Measurements from ENCODE around the gene PKD2. TPM values are rescaled to one million over a fixed set of nuclear protein-coding genes. Genes with fewer than 3 reads are reported as not detected.

PKD2 gene
- total RNA-seq, 2 donors from 2014 or later = 254 to 259 TPM

GRCh38 chr4:88043001-88043400, 35.6 kb downstream of the PKD2 start:
- Histone ChIP-seq H3K4me3 (no peak overlapping the region), H3K27ac (peak overlapping the region; percentile 42), H3K4me1 (ENCODE audit: control insufficient read depth in 1 of 2, low read depth in 2 of 2) (peaks cover 13 to 46% of the 10 kb centered on the region in 2 donors), H3K27me3 (replicated peaks; ENCODE audit: insufficient read depth) (no peaks in the 10 kb centered on the region), H3K9me3 (no peaks in the 10 kb centered on the region), H3K36me3 (peaks cover 88% of the 10 kb centered on the region)
- TF ChIP-seq CTCF (IDR thresholded peaks at IDR 0.05) = no peak
- DNase-seq (ENCODE audit: low spot score) (no peak), ATAC-seq (ENCODE audit: insufficient number of reproducible peaks, low FRiP score, low read depth) (no peak)

GRCh38 chr4:88043586-88044340, 36.3 kb downstream of the PKD2 start:
- ATAC-seq (ENCODE audit: insufficient number of reproducible peaks, low FRiP score, low read depth) = no peak
- no peaks in the 10 kb centered on the region for H3K9me3 ChIP-seq
- no peaks in the 10 kb centered on the region for H3K27me3 ChIP-seq (replicated peaks; ENCODE audit: insufficient read depth)
- H3K27ac ChIP-seq = peak overlapping the region in 1 of 2 donors; percentile 42
- H3K4me1 ChIP-seq (ENCODE audit: control insufficient read depth in 1 of 2, low read depth in 2 of 2) = peaks cover 13 to 46% of the 10 kb centered on the region in 2 donors
- no peak for TF ChIP-seq CTCF (IDR thresholded peaks at IDR 0.05)
- peaks cover 87% of the 10 kb centered on the region for H3K36me3 ChIP-seq
- H3K4me3 ChIP-seq = no peak overlapping the region
- no peak for DNase-seq (ENCODE audit: low spot score)

DNA sequence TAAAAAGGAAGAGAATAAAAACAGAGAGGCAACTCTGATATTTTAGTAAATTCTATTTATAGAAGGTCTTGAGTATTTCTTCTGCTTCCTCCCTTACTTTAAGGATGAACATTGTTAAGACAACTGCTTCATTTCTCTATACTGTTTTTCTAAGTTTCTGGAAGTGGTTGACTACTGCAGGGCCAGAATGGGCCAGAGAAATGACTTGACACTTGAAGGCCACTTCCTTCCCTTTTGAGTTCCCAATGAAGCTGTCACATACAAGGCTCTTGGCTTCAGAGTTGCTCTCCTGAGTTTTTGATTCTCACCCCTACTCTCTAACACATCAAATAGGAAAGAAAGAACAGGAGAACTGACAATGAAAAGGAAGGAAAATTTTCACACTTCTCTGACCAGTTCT, 37.6 kb downstream of the PKD2 start:
- Histone ChIP-seq H3K27ac (no peak overlapping the region), H3K4me3 (no peak overlapping the region), H3K36me3 (peaks cover 86% of the 10 kb centered on the region), H3K4me1 (ENCODE audit: control insufficient read depth in 1 of 2, low read depth in 2 of 2) (peaks cover 13 to 46% of the 10 kb centered on the region in 2 donors), H3K27me3 (replicated peaks; ENCODE audit: insufficient read depth) (no peaks in the 10 kb centered on the region), H3K9me3 (no peaks in the 10 kb centered on the region)
- TF ChIP-seq CTCF (IDR thresholded peaks at IDR 0.05) = no peak
- no peak for ATAC-seq (ENCODE audit: insufficient number of reproducible peaks, low FRiP score, low read depth)
- DNase-seq (ENCODE audit: low spot score) = no peak

DNA sequence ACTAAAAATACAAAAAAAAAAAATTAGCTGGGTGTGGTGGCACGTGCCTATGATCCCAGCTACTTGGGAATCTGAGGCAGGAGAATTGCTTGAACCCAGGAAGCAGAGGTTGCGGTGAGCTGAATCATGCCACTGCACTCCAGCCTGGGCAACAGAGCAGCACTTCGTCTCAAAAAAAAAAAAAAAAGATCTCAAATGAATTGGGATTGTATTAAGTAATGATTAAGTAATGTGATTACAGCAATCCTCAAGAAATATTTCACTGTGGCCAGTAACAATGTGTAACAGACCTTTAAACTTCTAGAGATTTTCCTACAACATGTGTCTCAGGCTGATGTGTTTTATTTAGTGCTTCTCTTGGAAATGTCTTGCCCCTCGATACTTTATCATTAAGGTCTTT, 46.8 kb downstream of the PKD2 start:
- TF ChIP-seq CTCF (IDR thresholded peaks at IDR 0.05) = no peak
- DNase-seq (ENCODE audit: low spot score) (no peak), ATAC-seq (ENCODE audit: insufficient number of reproducible peaks, low FRiP score, low read depth) (no peak)
- Histone ChIP-seq H3K27me3 (replicated peaks; ENCODE audit: insufficient read depth) (no peaks in the 10 kb centered on the region), H3K4me3 (no peak overlapping the region), H3K27ac (no peak overlapping the region), H3K36me3 (peaks cover 68% of the 10 kb centered on the region), H3K4me1 (ENCODE audit: control insufficient read depth in 1 of 2, low read depth in 2 of 2) (no peaks in the 10 kb centered on the region), H3K9me3 (no peaks in the 10 kb centered on the region)

GRCh38 chr4:88054901-88055300, 47.5 kb downstream of the PKD2 start:
- H3K9me3 ChIP-seq = no peaks in the 10 kb centered on the region
- peak; percentile 37 for TF ChIP-seq CTCF (IDR thresholded peaks at IDR 0.05)
- no peaks in the 10 kb centered on the region for H3K27me3 ChIP-seq (replicated peaks; ENCODE audit: insufficient read depth)
- no peaks in the 10 kb centered on the region for H3K4me1 ChIP-seq (ENCODE audit: control insufficient read depth in 1 of 2, low read depth in 2 of 2)
- H3K4me3 ChIP-seq = no peak overlapping the region
- DNase-seq (ENCODE audit: low spot score) (no peak), ATAC-seq (ENCODE audit: insufficient number of reproducible peaks, low FRiP score, low read depth) (no peak)
- H3K27ac ChIP-seq = no peak overlapping the region
- H3K36me3 ChIP-seq = peaks cover 70% of the 10 kb centered on the region
